ENCODE data around the gene ERBB2.

DNA sequence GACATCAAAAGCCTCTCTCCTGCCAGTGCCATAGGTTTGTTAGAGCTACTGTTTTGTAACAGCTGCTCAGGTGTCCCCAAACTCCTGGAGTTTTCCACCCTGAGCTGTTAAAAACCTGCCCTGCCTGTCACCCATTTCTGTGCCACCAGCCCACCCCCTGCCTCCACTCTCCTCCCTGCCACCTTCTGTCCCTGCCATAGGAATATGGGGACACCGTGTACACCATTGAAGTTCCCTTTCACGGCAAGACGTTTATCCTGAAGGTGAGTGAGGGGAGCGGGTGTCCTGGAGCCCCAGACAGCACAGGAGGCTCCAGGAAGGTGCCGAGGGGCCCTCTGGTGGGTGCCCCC lies 39.9 kb upstream of the ERBB2 start:
- TF ChIP-seq, protein P1, sequence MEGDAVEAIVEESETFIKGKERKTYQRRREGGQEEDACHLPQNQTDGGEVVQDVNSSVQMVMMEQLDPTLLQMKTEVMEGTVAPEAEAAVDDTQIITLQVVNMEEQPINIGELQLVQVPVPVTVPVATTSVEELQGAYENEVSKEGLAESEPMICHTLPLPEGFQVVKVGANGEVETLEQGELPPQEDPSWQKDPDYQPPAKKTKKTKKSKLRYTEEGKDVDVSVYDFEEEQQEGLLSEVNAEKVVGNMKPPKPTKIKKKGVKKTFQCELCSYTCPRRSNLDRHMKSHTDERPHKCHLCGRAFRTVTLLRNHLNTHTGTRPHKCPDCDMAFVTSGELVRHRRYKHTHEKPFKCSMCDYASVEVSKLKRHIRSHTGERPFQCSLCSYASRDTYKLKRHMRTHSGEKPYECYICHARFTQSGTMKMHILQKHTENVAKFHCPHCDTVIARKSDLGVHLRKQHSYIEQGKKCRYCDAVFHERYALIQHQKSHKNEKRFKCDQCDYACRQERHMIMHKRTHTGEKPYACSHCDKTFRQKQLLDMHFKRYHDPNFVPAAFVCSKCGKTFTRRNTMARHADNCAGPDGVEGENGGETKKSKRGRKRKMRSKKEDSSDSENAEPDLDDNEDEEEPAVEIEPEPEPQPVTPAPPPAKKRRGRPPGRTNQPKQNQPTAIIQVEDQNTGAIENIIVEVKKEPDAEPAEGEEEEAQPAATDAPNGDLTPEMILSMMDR (conservative IDR thresholded peaks at IDR 0.05) = no peak
- TF ChIP-seq ZFX (IDR thresholded peaks at IDR 0.05) = no peak
